ENCODE results near the gene SUPT3H. TPM values are rescaled to one million over a fixed set of nuclear protein-coding genes. Genes with fewer than 3 reads are reported as not detected.
"Not testable (repeated sequence)": the region's sequence is repeated elsewhere in the genome, so short reads cannot be mapped to it uniquely, and the experiment has no call there.

Gene SUPT3H
- total and polyA plus RNA-seq, 5 experiments from 2014 or later = 16.9 to 20.8 (median 20.0) TPM

- H3K27me3 Mint-ChIP-seq, DNase-seq, H3K4me3 Mint-ChIP-seq, H3K4me1 Mint-ChIP-seq, ATAC-seq, POLR2A ChIA-PET, H3K27ac Mint-ChIP-seq: not testable (repeated sequence)
- peaks cover 0 to 19% (median 11%) of the 10 kb centered on the region in 9 donors for H3K9me3 Mint-ChIP-seq
- H3K36me3 Mint-ChIP-seq = peaks cover 5 to 34% (median 29%) of the 10 kb centered on the region in 3 donors
These were observed 100.0 kb downstream of the SUPT3H start for GRCh38 chr6:45277741-45278140.

- Mint-ChIP-seq H3K27me3 (no peaks in the 10 kb centered on the region), H3K9me3 (peaks cover 0 to 20% (median 8%) of the 10 kb centered on the region in 9 donors), H3K4me3 (no peak overlapping the region), H3K27ac (no peak overlapping the region), H3K36me3 (peaks cover 5 to 35% (median 31%) of the 10 kb centered on the region in 3 donors), H3K4me1 (peaks cover 0 to 6% (median 3%) of the 10 kb centered on the region in 4 donors)
- ATAC-seq (no peak), DNase-seq (no peak)
- POLR2A ChIA-PET = no interaction called here
These were observed 102.4 kb downstream of the SUPT3H start for GRCh38 chr6:45275358-45275757.

GRCh38 chr6:45272626-45273025, 105.1 kb downstream of the SUPT3H start:
- Mint-ChIP-seq H3K27ac (no peak overlapping the region), H3K36me3 (peaks cover 5 to 25% (median 22%) of the 10 kb centered on the region in 3 donors), H3K4me3 (no peak overlapping the region), H3K4me1 (peaks cover 0 to under 1% (median 0%) of the 10 kb centered on the region in 4 donors), H3K9me3 (peaks cover 0 to 11% (median 4%) of the 10 kb centered on the region in 9 donors), H3K27me3 (no peaks in the 10 kb centered on the region)
- ATAC-seq (no peak), DNase-seq (no peak)
- POLR2A ChIA-PET = no interaction called here

- Mint-ChIP-seq H3K4me1 (peaks cover 7 to 21% (median 15%) of the 10 kb centered on the region in 4 donors), H3K27ac (no peak overlapping the region), H3K27me3 (no peaks in the 10 kb centered on the region), H3K4me3 (no peak overlapping the region), H3K36me3 (peaks cover 0 to 19% (median 2%) of the 10 kb centered on the region in 3 donors), H3K9me3 (peaks cover 0 to 7% (median 0%) of the 10 kb centered on the region in 9 donors)
- ATAC-seq (no peak), DNase-seq (no peak)
- POLR2A ChIA-PET = no interaction called here
These were observed 112.5 kb downstream of the SUPT3H start for GRCh38 chr6:45265246-45265645.

- POLR2A ChIA-PET = no interaction called here
- ATAC-seq (no peak), DNase-seq (no peak)
- peaks cover 7 to 21% (median 13%) of the 10 kb centered on the region in 4 donors for H3K4me1 Mint-ChIP-seq
- no peak overlapping the region for H3K4me3 Mint-ChIP-seq
- peaks cover 0 to 22% (median 2%) of the 10 kb centered on the region in 3 donors for H3K36me3 Mint-ChIP-seq
- no peaks in the 10 kb centered on the region for H3K27me3 Mint-ChIP-seq
- no peak overlapping the region for H3K27ac Mint-ChIP-seq
- H3K9me3 Mint-ChIP-seq = peaks cover 0 to 7% (median 0%) of the 10 kb centered on the region in 9 donors
These were observed 117.0 kb downstream of the SUPT3H start for GRCh38 chr6:45260696-45261095.

GRCh38 chr6:45256697-45257695, 120.7 kb downstream of the SUPT3H start:
- Mint-ChIP-seq H3K27ac (peak overlapping the region in 1 of 10 donors; percentile 28), H3K4me3 (no peak overlapping the region), H3K27me3 (no peaks in the 10 kb centered on the region), H3K36me3 (peaks cover 0 to 9% (median 0%) of the 10 kb centered on the region in 3 donors), H3K9me3 (peaks cover 0 to 2% (median 0%) of the 10 kb centered on the region in 9 donors), H3K4me1 (peaks cover 3 to 13% (median 8%) of the 10 kb centered on the region in 4 donors)
- no peak for ATAC-seq
- POLR2A ChIA-PET = no interaction called here
- no peak for DNase-seq

DNA sequence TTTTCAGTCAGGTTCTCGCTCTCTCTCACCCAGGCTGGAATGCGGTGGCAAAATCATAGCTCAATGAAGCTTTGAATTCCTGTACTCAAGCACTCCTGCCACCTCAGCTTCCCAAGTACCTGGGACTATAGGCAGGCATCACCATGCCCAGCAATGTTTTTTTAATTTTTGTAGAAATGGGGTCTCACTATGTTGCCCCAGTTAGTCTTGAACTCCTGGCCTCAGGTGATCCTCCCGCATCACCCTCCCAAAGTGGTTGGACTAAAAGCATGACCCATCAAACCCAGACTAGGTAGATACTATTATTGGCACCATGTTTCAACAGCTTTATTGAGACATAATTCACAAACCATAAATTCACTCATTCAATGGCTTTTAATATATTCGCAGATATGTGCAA, 122.3 kb downstream of the SUPT3H start:
- POLR2A ChIA-PET = interaction anchor here (0.6 kb wide), 1 partner anchor 145 kb away, joined by 3 read pairs; no protein-coding TSS in a partner anchor
- DNase-seq (no peak), ATAC-seq (no peak)
- Mint-ChIP-seq H3K36me3 (peaks cover 0 to 5% (median 0%) of the 10 kb centered on the region in 3 donors), H3K27ac (peak overlapping the region in 1 of 10 donors; percentile 8), H3K27me3 (no peaks in the 10 kb centered on the region), H3K4me1 (no peaks in the 10 kb centered on the region), H3K4me3 (no peak overlapping the region), H3K9me3 (no peaks in the 10 kb centered on the region)

- Mint-ChIP-seq H3K4me1 (peaks cover 3 to 8% (median 6%) of the 10 kb centered on the region in 4 donors), H3K27me3 (no peaks in the 10 kb centered on the region), H3K27ac (no peak overlapping the region), H3K9me3 (no peaks in the 10 kb centered on the region), H3K36me3 (peaks cover 0 to 5% (median 0%) of the 10 kb centered on the region in 3 donors), H3K4me3 (no peak overlapping the region)
- POLR2A ChIA-PET = no interaction called here
- DNase-seq (no peak), ATAC-seq (no peak)
These were observed 123.5 kb downstream of the SUPT3H start for GRCh38 chr6:45254253-45254652.

GRCh38 chr6:45253453-45253852, 124.3 kb downstream of the SUPT3H start:
- no peaks in the 10 kb centered on the region for H3K27me3 Mint-ChIP-seq
- ATAC-seq (no peak), DNase-seq (no peak)
- POLR2A ChIA-PET = no interaction called here
- peak overlapping the region in 2 of 10 donors; percentile 59 to 89 for H3K27ac Mint-ChIP-seq
- H3K4me1 Mint-ChIP-seq = peaks cover 3 to 8% (median 6%) of the 10 kb centered on the region in 4 donors
- no peak overlapping the region for H3K4me3 Mint-ChIP-seq
- no peaks in the 10 kb centered on the region for H3K9me3 Mint-ChIP-seq
- peaks cover 0 to 5% (median 0%) of the 10 kb centered on the region in 3 donors for H3K36me3 Mint-ChIP-seq

GRCh38 chr6:45231660-45232059, 146.1 kb downstream of the SUPT3H start:
- no peaks in the 10 kb centered on the region for H3K27me3 Mint-ChIP-seq
- POLR2A ChIA-PET = no interaction called here
- H3K27ac Mint-ChIP-seq = no peak overlapping the region
- no peak overlapping the region for H3K4me3 Mint-ChIP-seq
- ATAC-seq (no peak), DNase-seq (no peak)
- peaks cover 6 to 40% (median 27%) of the 10 kb centered on the region in 9 donors for H3K9me3 Mint-ChIP-seq
- peaks cover 0 to 3% (median 3%) of the 10 kb centered on the region in 4 donors for H3K4me1 Mint-ChIP-seq
- peaks cover 4 to 35% (median 32%) of the 10 kb centered on the region in 3 donors for H3K36me3 Mint-ChIP-seq

DNA sequence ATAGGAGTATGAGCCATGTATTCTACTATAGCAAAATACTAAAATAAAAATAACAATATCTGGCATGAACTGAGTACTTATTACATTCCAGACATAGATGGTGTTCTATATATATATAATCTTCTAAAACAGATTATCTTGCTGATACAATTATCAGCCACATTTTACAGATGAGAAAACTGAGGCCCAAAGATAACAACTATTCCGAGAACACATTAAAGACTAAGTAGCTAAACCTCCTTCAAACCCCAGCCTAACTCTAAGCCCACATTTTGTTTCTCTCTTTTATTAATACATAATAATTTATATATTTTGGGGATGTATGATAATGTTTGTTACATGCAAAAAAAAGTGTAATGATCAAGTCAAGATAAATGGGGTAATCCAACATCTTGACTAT, 148.3 kb downstream of the SUPT3H start:
- no peaks in the 10 kb centered on the region for H3K4me1 Mint-ChIP-seq
- ATAC-seq (no peak), DNase-seq (no peak)
- POLR2A ChIA-PET = no interaction called here
- H3K9me3 Mint-ChIP-seq = peaks cover 6 to 40% (median 27%) of the 10 kb centered on the region in 9 donors
- no peak overlapping the region for H3K27ac Mint-ChIP-seq
- H3K36me3 Mint-ChIP-seq = peaks cover 4 to 35% (median 32%) of the 10 kb centered on the region in 3 donors
- no peak overlapping the region for H3K4me3 Mint-ChIP-seq
- no peaks in the 10 kb centered on the region for H3K27me3 Mint-ChIP-seq

- ATAC-seq = no peak
These were observed 151.7 kb downstream of the SUPT3H start for GRCh38 chr6:45226081-45226480.

GRCh38 chr6:45222380-45222779, 155.4 kb downstream of the SUPT3H start:
- DNase-seq = no peak
- peaks cover 0 to 11% (median 0%) of the 10 kb centered on the region in 9 donors for H3K9me3 Mint-ChIP-seq
- ATAC-seq = no peak
- peaks cover 0 to 11% (median 5%) of the 10 kb centered on the region in 3 donors for H3K36me3 Mint-ChIP-seq
- H3K27me3 Mint-ChIP-seq = no peaks in the 10 kb centered on the region
- H3K27ac Mint-ChIP-seq = no peak overlapping the region
- POLR2A ChIA-PET = no interaction called here
- H3K4me3 Mint-ChIP-seq = no peak overlapping the region
- peaks cover 0 to 8% (median 3%) of the 10 kb centered on the region in 4 donors for H3K4me1 Mint-ChIP-seq

More at GRCh38 chr6:45226081-45226480, 151.7 kb downstream of the SUPT3H start:
- POLR2A ChIA-PET = no interaction called here
- H3K36me3 Mint-ChIP-seq = peaks cover 0 to 10% (median 7%) of the 10 kb centered on the region in 3 donors
- no peak for DNase-seq
- H3K4me3 Mint-ChIP-seq = no peak overlapping the region
- H3K27ac Mint-ChIP-seq = peak overlapping the region in 1 of 10 donors; percentile 16
- H3K4me1 Mint-ChIP-seq = no peaks in the 10 kb centered on the region
- H3K27me3 Mint-ChIP-seq = no peaks in the 10 kb centered on the region
- peaks cover 0 to 24% (median 8%) of the 10 kb centered on the region in 9 donors for H3K9me3 Mint-ChIP-seq

Data from naive thymus-derived CD8-positive, alpha-beta T cell (primary cell).